Retinal pigment epithelial cell (primary cell): ENCODE data around the gene STX1A.

Experiments
- DNase-seq: peaks from one replicate; pipeline ENCODE4 v3.0.0-alpha.2; 2010; ENCODE audit warnings: low read depth
- H3K4me3 ChIP-seq: 2 replicates; pipeline ENCODE4 v1.5.1; 2011; ENCODE audit warnings: mild to moderate bottlenecking, low read length, control low read depth, moderate library complexity
- CTCF ChIP-seq: conservative IDR thresholded peaks from 2 replicates; pipeline ENCODE4 v1.5.1; 2011; ENCODE audit warnings: low read depth, low read length, control low read depth, inconsistent platforms

STX1A gene

GRCh38 chr7:73705551-73705920 lies 13.9 kb downstream of the STX1A start:
- no peak overlapping the region for H3K4me3 ChIP-seq
- no peak for TF ChIP-seq CTCF
- DNase-seq = no peak

GRCh38 chr7:73704640-73705550 lies 14.6 kb downstream of the STX1A start:
- DNase-seq = no peak
- no peak for TF ChIP-seq CTCF
- H3K4me3 ChIP-seq = no peak overlapping the region

DNA sequence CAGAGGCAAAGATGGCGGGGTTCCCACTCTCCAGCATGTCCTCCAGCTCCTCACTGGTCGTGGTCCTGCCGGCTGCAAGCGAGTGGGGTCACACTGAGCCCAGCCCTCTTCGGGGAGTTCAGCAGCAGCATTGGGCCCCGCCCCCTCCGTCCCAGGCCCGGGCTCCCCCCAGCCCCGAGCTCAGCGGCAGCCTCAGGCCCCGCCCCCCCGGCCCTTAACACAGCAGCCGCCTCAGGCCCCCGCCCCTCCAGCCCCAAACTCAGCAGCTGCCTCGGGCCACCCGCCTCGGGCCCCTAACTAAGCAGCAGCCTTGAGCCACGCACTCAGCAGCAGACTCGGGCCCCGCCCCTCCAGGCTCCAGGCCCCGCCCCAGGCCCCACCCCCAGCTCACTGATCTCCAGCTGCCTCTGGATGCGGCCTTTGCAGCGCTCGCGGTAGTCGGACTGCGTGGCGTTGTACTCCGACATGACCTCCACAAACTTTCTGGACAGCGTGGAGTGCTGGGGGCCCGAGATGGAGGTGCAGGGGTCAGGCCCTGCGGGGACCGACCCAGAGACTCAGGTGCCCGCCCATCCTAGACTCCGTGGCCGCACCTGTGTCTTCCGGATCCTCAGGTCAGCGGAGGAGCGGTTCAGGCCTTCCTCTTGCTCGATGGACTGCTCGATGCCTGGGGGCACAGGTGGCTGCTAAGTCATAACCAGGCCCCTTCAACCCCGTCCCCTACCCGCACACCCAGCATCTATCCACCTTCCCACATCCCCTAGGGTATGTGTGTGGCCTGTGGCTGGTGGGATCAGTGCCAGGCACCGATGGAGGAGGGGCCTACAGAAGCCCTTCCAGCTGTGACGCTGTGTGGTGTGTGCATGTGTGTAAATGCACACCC lies 15.5 kb downstream of the STX1A start:
- no peak for TF ChIP-seq CTCF
- no peak for DNase-seq
- H3K4me3 ChIP-seq = no peak overlapping the region

- no peak for DNase-seq
- H3K4me3 ChIP-seq = no peak overlapping the region
- TF ChIP-seq CTCF = no peak
Measured at GRCh38 chr7:73703225-73703624, 16.2 kb downstream of the STX1A start.

GRCh38 chr7:73702665-73703064 lies 16.8 kb downstream of the STX1A start:
- no peak overlapping the region for H3K4me3 ChIP-seq
- no peak for DNase-seq
- TF ChIP-seq CTCF = no peak

DNA sequence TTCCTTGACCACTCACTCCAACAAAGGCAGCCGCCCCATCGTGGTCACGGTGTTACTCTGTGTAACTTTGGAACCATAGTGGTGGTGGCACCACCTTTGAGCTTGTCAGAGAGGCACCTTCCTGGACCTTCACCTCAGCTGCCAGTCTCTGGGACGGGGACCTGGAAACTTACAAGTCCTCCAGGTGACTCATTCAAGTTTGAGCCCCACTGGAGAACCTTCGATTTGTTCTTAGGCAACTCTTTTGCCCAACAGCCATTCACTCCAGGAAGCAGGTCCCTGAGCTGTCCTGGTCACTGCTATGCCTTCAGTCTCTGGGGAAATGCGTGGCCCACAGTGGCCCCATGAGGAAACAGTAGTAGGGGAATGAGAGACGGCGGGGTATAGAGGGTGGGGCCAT lies 17.2 kb downstream of the STX1A start:
- TF ChIP-seq CTCF = no peak
- no peak overlapping the region for H3K4me3 ChIP-seq

More for the DNA sequence above, 17.2 kb downstream of the STX1A start:
- DNase-seq = no peak
